ENCODE results near the gene SH2D3A. TPM values are rescaled to one million over a fixed set of nuclear protein-coding genes. Genes with fewer than 3 reads are reported as not detected.

Gene SH2D3A
- total RNA-seq, 4 donors from 2014 or later: 14.1 to 27.4 (median 20.7) TPM

DNA sequence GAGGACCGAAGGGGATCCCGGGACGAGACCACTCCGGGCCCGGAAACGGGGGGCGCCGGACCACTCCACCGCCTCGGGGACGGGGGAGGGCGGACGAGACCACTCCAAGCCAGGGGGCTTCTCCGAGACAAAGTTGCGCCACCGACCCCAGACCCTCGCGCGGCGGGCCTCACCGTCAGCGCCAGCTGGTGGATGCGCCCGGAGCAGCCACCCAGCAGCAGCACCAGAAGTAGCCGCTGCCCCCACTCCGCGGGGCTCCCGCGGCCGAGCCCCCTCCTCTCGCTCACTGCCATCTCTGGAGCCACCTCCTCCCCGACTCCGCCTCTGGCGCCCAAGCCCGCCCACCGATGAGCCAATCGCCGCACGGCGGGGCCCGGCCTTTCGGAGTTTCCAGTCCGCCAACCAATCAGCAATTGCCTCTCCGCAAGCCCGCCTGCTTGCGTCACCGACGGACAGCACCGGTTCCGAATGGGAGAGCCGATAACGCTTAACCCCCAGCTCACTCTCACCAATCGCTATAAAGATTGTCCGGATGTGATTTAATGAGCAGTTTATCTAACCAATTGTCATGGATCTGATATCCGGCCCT is 29.9 kb downstream of the SH2D3A start, which contains the start of gene GPR108:
TSS of gene GPR108 (minus strand) at position 297 of the 589 bp plus-strand sequence. CDS start at position 293, 4 bp downstream.
- Histone ChIP-seq H3K27ac (peak within 1 kb of the TSS; percentile 90 to 93 (median 93)), H3K9me3 (no peaks in the 10 kb centered on the region), H3K27me3 (no peaks in the 10 kb centered on the region), H3K4me3 (replicated peaks in 1 of 3) (peak within 1 kb of the TSS; percentile 64 to 87 (median 82)), H3K36me3 (peaks cover 4 to 8% of the 10 kb centered on the region in 2 donors), H3K4me1 (peaks cover 36 to 39% of the 10 kb centered on the region in 2 donors)
- intact Hi-C loops (cut with DNase I): loop anchor here (5.0 to 10.0 kb wide), 2 partner anchors 105 to 127 kb away; no protein-coding TSS in a partner anchor
- DNase-seq: peak; percentile 100
- WGBS, 2 donors: 1% methylated on average over 22 of the region's 55 CpGs; no CpG with 5 or more reads in 1 of the 2 donors
- peak in 1 of 2 donors; percentile 71 for TF ChIP-seq POLR2A (IDR thresholded peaks at IDR 0.05)
- TF ChIP-seq, protein P1, sequence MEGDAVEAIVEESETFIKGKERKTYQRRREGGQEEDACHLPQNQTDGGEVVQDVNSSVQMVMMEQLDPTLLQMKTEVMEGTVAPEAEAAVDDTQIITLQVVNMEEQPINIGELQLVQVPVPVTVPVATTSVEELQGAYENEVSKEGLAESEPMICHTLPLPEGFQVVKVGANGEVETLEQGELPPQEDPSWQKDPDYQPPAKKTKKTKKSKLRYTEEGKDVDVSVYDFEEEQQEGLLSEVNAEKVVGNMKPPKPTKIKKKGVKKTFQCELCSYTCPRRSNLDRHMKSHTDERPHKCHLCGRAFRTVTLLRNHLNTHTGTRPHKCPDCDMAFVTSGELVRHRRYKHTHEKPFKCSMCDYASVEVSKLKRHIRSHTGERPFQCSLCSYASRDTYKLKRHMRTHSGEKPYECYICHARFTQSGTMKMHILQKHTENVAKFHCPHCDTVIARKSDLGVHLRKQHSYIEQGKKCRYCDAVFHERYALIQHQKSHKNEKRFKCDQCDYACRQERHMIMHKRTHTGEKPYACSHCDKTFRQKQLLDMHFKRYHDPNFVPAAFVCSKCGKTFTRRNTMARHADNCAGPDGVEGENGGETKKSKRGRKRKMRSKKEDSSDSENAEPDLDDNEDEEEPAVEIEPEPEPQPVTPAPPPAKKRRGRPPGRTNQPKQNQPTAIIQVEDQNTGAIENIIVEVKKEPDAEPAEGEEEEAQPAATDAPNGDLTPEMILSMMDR (IDR thresholded peaks at IDR 0.05): no peak

DNA sequence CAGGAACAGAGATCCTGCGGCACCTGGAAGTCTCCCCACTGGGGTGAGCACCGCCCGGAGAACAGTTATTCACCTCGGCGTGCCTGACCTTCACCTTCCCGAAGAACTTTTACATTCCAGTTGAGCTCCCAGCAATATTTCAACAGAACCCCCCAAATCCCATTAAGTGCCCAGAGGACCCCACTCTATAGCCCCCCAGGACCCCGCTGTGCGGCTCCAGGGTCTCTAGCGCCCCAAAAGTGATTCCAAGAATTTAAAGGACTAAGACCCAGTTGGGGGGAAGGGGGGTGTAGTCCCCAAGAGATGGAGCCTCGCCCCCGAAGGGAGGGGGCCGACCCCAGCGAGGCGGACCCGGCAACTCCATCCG is 30.3 kb downstream of the SH2D3A start:
- no peak for DNase-seq
- intact Hi-C loops (cut with DNase I): loop anchor here (5.0 to 10.0 kb wide), 2 partner anchors 105 to 128 kb away; no protein-coding TSS in a partner anchor
- Histone ChIP-seq H3K27me3 (no peaks in the 10 kb centered on the region), H3K4me1 (peaks cover 36 to 37% of the 10 kb centered on the region in 2 donors), H3K9me3 (no peaks in the 10 kb centered on the region), H3K27ac (peak overlapping the region; percentile 90 to 91 (median 90)), H3K4me3 (replicated peaks in 1 of 3) (peak overlapping the region; percentile 64 to 87 (median 82)), H3K36me3 (peaks cover 9 to 13% of the 10 kb centered on the region in 2 donors)
- TF ChIP-seq POLR2A (IDR thresholded peaks at IDR 0.05): no peak
- TF ChIP-seq, protein P1 (IDR thresholded peaks at IDR 0.05): no peak
- WGBS, 2 donors: 0% methylated on average over 6 to 8 of the region's 16 CpGs

- intact Hi-C loops (cut with DNase I): loop anchor here (5.0 to 10.0 kb wide), 2 partner anchors 104 to 128 kb away; no protein-coding TSS in a partner anchor
- Histone ChIP-seq H3K27me3 (no peaks in the 10 kb centered on the region), H3K36me3 (peaks cover 13 to 16% of the 10 kb centered on the region in 2 donors), H3K4me1 (peaks cover 30 to 31% of the 10 kb centered on the region in 2 donors), H3K27ac (peak overlapping the region; percentile 90 to 91 (median 90)), H3K4me3 (replicated peaks in 1 of 3) (peak overlapping the region; percentile 64 to 87 (median 82)), H3K9me3 (no peaks in the 10 kb centered on the region)
- peak in 1 of 2 donors; percentile 25 for TF ChIP-seq POLR2A (IDR thresholded peaks at IDR 0.05)
- TF ChIP-seq, protein P1 (IDR thresholded peaks at IDR 0.05): peak in 4 of 6 experiments; percentile 43 to 59 (median 50)
- peak; percentile 68 for DNase-seq
- 33 to 35% methylated on average over 23 to 25 of the region's 25 CpGs for WGBS, 2 donors
Measured at GRCh38 chr19:6736169-6736916, 30.9 kb downstream of the SH2D3A start.

- Histone ChIP-seq H3K4me3 (replicated peaks in 1 of 3) (no peak overlapping the region), H3K9me3 (no peaks in the 10 kb centered on the region), H3K36me3 (peaks cover 13 to 20% of the 10 kb centered on the region in 2 donors), H3K27me3 (no peaks in the 10 kb centered on the region), H3K27ac (peak overlapping the region in 2 of 3 donors; percentile 90 to 91), H3K4me1 (peaks cover 28 to 29% of the 10 kb centered on the region in 2 donors)
- DNase-seq: no peak
- intact Hi-C loops (cut with DNase I): loop anchor here (5.0 to 10.0 kb wide), 2 partner anchors 103 to 129 kb away; no protein-coding TSS in a partner anchor
- 82 to 84% methylated on average over 15 of the region's 15 CpGs for WGBS, 2 donors
- no peak for TF ChIP-seq POLR2A (IDR thresholded peaks at IDR 0.05)
- TF ChIP-seq, protein P1 (IDR thresholded peaks at IDR 0.05): no peak
Measured at GRCh38 chr19:6735181-6735911, 31.9 kb downstream of the SH2D3A start.

Data from thyroid gland (tissue), 4 donors.